ENCODE results near the gene RND2.
"Not testable (repeated sequence)": the region's sequence is repeated elsewhere in the genome, so short reads cannot be mapped to it uniquely, and the experiment has no call there.

The RND2 gene

DNA sequence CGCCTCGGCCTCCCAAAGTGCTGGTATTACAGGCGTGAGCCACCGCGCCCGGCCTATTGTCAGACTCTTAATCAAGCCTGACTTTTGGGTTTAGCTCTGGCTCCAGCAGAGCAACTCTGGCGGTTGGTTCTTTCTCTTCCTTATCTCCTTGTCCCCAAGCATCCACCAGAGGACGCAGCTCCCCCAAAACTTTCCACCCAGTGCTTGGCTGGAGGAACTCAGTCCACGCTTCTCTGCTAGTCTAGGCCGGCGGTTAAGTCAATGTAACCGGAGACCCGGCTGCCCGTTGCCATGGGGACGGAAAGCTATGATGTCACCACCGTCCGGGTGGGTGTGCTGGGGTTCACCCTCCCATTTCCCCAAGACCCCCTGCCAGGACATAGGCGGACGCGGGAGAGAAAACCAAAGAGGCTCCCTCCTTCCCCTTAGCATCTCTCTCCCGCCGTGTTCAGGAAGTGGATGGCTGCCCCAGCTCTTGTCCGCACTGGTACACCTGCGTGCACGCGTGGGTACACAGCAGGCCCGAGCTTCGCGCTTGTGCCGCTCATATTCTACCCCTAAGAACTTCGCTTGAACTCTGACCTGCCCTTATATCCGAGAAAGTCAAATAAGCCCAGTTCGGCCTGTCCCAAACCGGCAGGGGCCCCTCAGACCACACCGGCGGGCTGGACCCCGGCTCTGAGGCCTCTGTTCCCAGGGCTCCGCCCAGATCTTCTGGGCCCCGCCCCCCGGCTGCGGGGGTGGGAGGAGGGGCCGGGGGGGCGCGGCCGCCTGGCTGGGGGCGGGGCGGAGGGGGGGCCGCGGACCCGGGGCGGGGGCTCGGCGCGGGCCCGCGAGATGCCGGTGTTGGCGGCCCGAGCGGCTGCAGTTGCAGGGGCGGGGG, at the start of gene RND2:
Gene RND2, plus strand, starts transcription at position 825 of the 883 bp plus-strand sequence. CDS start 117 bp downstream, outside the sequence.
- peak; percentile 97 for DNase-seq

- no peak for DNase-seq
Measured at GRCh38 chr17:42975265-42975664, 49.8 kb upstream of the RND2 start.

DNA sequence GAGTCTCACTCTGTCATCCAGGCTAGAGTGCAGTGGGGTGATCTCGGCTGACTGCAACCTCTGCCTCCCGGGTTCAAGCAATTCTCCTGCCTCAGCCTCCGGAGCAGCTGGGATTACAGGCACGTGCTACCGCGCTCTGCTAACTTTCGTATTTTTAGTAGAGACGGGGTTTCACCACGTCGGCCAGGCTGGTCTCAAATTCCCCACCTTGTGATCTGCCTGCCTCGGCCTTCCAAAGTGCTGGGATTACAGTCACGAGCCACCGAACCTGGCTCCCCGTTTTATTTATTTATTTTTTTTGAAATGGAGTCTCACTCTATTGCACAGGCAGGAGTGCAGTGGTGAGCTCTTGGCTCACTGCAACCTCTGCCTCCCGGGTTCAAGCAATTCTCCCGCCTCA, 49.3 kb upstream of the RND2 start:
- not testable (repeated sequence) for DNase-seq

DNA sequence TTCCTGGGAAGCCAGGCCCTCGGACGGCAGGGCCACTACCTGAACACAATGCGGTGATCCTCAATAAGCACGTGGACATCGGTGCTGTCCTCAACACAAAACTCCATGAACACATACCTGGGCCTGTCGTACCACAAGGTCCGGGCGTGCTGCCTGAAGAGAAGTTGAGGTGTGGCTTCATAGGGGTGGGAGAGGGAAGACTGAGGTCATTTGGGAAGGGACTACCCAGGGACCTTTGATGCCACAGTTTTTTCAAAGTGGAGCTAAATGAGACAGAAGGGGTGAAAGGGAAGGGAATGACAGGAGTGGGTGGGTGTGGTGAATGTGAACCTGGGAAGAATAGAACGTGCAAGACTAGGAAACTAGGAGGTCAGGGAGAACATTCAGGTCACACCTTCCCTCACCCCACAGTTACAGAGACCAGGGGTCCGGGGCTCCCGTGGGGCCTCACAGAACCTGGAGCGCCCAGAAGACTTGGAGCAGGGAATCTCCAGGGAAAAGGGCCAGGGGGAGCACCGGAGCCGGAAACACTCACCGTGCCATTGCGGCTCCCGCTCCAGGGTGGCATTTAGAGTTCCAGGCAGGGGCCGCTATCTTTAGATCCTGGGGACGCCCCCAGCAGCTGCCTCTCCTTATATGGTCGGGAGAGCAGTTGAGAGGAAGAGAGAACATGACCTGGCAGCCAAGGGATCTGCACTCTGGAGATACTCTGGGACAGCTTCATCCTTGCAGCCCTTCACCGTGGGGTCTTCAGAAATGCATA, 45.3 kb upstream of the RND2 start, which contains the start of gene PTGES3L:
Gene PTGES3L, minus strand, starts transcription at position 570 of the 763 bp plus-strand sequence. Its CDS starts 27 bp downstream, at position 543.
- DNase-seq = peak; percentile 78

DNA sequence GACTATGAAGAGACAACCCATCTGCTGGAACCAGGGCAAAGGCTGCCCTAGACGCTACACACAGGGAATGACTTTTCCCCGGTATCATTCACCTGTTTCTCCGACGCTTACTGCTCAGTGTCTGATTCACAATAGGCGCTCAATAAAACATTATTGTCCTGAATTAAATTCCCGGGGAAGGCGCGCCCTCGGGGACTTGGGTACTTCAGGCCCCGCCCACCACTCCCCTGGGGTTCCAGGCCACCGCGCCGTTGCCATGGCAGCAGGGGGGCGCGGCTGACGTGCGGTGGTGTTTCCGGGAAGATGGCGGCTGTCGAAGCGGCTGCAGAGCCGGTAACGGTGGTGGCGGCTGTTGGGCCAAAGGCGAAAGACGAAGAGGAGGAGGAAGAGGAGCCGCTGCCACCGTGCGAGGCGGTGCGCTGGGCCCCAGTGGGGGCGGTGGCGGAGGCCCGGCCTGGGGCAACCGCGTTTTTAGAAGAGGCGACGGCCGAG, 44.7 kb upstream of the RND2 start, which contains the start of gene RUNDC1:
Gene RUNDC1, plus strand, starts transcription at position 292 of the 492 bp plus-strand sequence. Its CDS starts 12 bp downstream, at position 304.
- DNase-seq = peak; percentile 90

GRCh38 chr17:42980766-42981397, 44.1 kb upstream of the RND2 start:
- DNase-seq = peak; percentile 56

GRCh38 chr17:42982266-42982665, 42.8 kb upstream of the RND2 start:
- no peak for DNase-seq

DNA sequence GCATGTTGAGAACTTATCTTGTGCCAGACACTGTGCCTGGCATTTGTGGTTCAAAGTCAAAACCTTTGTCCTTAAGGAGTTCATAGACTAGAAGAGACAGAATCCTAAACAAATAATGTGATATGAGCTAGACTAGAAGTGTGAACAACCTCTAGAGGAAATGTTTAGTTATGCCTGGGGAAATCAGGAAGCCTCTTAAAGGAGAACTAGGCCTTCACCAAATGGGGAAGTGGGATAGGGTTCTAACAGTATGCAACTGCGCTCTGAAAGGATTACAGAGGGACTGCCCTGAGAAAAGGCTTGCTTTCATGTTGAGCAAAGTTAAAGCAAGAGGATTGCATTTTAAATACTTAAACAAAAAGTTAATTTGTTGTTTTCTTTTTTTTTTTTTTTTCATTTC, 39.8 kb upstream of the RND2 start:
- no peak for DNase-seq

DNA sequence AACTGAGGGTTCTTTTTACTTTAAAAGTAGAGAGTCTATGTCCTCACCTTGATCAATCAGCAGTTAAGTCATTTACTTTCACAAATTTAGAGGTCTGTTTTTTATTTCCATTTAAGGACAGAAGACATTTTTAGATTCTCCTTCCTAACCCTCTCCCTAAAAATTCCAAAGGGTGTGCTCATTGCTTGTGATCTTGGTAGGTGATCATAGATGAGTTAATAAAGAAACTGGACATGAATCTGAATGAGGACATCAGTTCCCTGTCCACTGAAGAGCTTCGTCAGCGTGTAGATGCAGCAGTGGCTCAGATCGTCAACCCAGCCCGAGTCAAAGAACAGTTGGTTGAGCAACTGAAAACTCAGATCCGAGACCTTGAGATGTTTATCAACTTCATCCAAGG, 35.9 kb upstream of the RND2 start:
- no peak for DNase-seq

DNA sequence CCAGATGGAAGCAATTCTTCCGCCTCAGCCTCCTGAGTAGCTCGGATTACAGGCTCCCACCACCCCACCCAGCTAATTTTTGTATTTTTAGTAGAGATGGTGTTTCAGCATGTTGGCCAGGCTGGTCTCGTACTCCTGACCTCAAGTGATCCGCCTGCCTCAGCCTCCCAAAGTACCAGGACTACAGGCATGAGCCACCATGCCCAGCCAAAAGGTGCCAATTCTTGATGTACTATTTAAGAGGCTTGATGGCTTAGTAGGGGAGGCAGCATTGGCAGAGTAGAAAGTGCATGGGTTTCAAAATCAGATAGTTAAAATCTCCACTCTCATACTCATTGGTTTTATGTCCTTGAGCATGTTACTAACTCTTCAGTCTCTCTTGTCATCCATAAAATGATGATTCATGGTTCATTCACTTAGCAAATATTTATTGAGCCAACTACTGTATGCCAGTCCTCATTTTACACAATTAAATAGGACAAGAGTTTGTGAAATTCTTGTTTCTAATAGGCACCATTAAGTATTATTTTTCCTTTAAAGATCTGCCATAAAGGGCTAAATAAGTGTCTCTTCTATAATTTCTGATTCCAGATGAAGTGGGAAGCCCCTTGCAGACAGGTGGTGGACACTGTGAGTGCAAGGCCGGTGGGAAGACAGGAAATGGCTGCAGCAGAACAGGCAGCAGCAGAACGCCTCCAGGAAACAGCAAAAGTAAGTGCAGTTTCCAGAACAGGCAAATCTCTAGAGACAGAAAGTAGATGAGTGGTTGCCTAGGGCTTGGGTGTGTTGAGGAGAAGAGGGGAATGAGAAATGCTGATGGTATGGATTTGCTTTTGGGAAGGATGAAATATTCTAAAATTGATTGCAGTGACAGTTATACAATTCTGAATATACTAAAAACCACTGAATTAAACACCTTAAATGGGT, 35.0 kb upstream of the RND2 start:
- DNase-seq = no peak

DNA sequence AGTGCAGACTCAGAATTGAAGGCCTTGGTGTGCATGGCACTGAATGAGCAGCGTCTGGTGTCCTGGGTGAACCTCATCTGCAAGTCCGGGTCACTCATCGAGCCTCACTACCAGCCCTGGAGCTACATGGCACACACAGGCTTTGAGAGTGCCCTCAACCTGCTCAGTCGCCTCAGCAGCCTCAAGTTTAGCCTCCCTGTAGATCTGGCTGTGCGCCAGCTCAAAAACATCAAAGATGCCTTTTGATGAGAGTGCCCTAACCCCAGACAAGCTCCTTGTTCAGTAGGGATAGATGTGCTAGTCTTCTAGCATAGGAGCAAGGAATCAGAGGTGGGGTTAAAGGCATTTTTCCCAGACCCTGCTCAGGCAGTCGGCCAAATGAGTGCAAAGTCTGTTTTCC, 33.6 kb upstream of the RND2 start:
- DNase-seq = no peak

DNA sequence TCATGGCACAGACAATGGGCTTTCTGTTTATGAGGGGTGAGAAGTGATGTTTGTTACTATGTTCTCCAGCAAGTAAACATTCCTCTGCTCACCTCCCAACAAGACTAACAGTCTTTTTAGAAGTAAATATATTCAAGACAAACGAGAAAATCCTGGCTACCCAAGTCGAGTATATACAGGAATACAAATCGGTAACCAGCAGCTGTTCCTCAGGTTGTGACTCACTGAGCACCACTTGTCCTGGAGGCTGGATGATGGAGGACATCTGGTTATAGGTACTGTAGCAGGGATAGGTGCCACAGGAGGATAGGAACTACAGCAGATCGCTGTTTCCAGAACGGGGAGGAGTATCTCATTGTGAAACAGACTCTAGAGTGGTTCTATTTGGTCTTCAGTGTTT, 32.2 kb upstream of the RND2 start:
- DNase-seq = no peak

DNA sequence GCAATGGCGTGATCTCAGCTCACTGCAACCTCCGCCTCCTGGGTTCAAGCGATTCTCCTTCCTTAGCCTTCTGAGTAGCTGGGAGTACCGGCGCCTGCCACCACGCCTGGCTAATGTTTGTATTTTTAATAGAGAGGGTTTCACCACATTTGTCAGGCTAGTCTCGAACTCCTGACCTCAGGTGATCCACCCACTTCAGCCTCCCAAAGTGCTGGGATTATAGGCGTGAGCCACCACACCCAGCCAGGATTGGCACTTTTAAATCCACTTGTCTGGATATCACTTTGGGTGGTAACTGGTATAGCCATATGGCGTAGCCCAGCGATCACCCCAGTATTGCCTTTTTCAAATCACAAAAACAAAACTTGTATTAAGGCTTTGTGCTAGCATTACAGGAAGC, 31.1 kb upstream of the RND2 start:
- DNase-seq = not testable (repeated sequence)

DNA sequence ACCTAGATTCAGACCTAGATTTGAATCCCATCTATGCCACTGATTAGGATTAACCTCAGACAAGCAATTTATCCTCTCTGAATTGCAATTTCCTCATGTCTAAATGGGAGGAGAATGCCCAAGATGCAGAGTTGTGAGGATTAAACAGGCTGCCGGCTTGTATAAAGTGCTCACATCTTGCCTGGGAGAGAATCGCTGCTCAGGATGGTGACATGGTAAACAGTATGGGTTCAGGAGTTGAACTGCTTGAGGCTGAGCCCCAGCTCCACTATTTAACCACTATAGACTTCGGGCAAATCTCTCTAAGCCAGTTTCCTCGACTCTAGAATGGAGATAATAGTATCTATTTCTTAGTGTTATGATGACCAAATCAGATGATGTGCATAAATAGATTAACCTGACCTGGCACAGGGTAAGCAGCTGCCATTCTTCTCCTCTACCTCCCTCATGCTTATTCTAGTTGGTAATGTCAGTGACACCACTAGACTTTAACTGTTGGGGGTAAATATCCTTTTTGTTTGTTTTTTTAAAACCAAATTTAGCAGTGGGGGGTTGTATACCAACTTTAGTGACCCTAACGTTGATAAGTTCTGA, 27.5 kb upstream of the RND2 start:
- no peak for DNase-seq

DNA sequence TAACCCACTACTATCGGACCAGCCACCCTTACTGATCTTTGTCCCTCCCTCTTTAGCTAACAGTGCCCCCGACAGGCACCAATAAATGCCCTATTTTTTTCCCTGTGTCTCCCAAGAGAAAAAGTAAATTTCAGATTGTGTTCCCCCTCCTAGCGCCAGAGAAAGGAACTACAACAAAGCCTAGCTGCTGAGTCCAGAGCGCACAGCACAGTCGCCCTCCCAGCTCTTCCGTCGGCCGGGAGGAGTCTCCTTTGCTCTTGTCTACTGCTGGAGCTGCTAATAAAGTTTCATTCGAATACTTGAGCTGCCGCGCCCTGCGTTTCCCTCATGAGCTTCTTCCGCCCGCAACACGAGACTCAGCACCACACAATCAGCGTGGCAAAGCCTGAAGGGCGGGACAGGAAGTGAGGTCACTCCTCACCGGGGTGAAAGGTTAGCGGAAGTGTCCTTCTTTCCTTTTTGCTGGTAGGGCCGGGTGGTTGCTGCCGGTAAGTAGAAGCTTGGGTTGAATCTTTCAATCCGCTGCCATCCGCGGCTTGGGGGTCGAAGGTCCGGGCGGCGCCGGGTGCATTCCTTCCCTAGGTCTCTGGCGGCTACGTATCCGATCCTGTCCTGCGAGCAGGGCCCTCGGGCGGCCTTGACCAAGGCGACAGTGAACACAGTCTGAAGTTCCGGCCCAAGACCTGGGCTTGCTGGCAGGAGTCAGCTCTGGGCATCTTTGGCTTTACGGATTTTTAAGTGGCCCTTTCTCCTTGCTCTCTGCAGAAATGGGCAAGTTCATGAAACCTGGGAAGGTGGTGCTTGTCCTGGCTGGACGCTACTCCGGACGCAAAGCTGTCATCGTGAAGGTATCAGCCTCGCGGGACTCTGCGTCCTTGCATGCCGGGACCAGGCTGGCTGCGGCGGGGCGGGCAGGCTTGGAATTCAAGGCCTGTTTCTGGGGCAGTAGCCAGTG, 26.8 kb upstream of the RND2 start, which contains the start of gene RPL27:
Gene RPL27, plus strand, starts transcription at position 436 of the 955 bp plus-strand sequence. Its CDS starts 332 bp downstream, at position 768.
- peak; percentile 100 for DNase-seq

GRCh38 chr17:42999003-42999525, 26.0 kb upstream of the RND2 start:
- no peak for DNase-seq

DNA sequence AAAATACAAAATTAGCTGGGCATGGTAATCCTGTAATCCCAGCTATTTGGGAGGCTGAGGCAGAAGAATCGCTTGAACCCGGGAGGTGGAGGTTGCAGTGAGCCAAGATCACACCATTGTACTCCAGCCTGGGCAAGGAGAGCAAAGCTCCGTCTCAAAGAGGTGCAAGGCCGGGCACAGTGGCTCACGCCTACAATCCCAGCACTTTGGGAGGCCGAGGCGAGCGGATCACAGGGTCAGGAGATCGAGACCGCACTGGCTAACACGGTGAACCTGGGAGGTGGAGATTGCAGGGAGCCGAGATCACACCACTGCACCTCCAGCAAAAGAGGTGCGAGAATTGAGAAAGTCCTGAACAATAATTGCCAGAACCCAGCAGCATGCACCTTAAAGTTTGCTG, 24.1 kb upstream of the RND2 start:
- not testable (repeated sequence) for DNase-seq

GRCh38 chr17:43003542-43004172, 21.4 kb upstream of the RND2 start:
- no peak for DNase-seq

Measured in hematopoietic multipotent progenitor cell treated with erythropoietin and hydrocortisone succinate and interleukin-3 and kit ligand, for 8 days (in vitro differentiated cells).